ENCODE results near the gene DAB1.

Gene DAB1

DNA sequence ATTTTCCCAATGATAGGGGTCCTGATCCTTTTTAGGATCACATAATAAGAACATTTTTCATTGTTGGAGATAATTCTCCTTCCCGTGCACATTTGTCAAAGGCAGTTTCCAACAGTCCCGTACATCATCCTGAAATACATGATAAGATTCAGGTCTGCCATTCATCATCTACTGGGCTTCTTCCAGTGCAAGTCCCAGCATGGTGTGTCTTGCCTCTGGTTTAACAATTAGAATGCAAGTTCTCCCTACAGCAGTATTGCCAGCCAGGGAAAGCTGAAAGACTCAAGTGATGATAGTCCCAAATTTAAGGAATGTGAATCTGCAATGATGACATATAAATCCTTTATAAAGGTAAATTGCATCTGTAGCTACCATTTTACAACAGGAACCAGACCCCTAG, 146.2 kb downstream of the DAB1 start:
- DNase-seq (ENCODE audit: insufficient read length, low spot score) (no peak), FAIRE-seq (no peak)
- no peak for TF ChIP-seq POLR2A (IDR thresholded peaks at IDR 0.05; ENCODE audit: low read depth, low read length)

DNA sequence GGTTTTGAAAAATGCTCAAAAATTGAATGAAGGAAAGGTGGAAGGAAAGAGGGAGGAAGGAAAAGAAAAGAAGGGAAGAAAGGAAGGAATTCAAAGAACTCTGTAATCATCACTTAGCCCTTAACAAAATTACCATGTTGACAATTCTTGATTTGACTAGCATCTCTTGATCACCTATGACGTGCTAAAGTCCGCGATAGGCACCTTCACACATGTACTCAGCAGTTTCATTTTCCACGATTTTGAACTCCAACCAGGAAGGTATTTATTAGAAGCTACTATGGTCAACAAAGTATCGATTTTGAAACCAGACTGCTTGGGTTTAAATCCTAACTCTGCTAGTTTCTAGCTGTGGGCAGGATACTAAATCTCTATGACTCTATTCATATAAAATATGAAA, 146.9 kb downstream of the DAB1 start:
- FAIRE-seq (no peak), DNase-seq (ENCODE audit: insufficient read length, low spot score) (no peak)
- no peak for TF ChIP-seq POLR2A (IDR thresholded peaks at IDR 0.05; ENCODE audit: low read depth, low read length)

DNA sequence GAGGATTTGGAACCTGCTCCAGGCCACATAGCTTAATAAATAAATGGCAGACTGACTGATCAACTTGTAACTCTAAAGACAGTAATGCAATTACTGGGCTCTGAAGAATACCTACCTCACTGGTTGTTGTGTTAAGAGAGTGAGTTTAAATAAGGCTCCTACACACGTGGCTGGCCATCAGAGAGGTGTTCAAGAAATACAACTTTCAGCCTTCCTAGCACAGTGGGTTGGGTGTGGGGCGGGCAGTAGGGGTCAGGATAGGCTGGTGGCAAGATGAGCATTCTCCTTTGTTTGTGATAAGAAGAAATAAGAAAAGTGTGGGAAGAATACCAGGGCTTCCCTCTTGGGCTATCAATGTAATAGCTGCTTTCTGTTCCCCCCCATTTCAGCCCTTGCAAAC, 151.3 kb downstream of the DAB1 start:
- DNase-seq (ENCODE audit: insufficient read length, low spot score) (no peak), FAIRE-seq (no peak)
- TF ChIP-seq POLR2A (IDR thresholded peaks at IDR 0.05; ENCODE audit: low read depth, low read length) = no peak

GRCh38 chr1:57272150-57272549, 151.7 kb downstream of the DAB1 start:
- no peak for TF ChIP-seq POLR2A (IDR thresholded peaks at IDR 0.05; ENCODE audit: low read depth, low read length)
- FAIRE-seq = no peak
- DNase-seq (ENCODE audit: insufficient read length, low spot score) = no peak

- no peak for TF ChIP-seq POLR2A (IDR thresholded peaks at IDR 0.05; ENCODE audit: low read depth, low read length)
- FAIRE-seq = no peak
- DNase-seq (ENCODE audit: insufficient read length, low spot score) = no peak
These were observed 152.7 kb downstream of the DAB1 start for GRCh38 chr1:57270927-57271698.

GRCh38 chr1:57269630-57270225, 154.1 kb downstream of the DAB1 start:
- no peak for TF ChIP-seq POLR2A (IDR thresholded peaks at IDR 0.05; ENCODE audit: low read depth, low read length)
- DNase-seq (ENCODE audit: insufficient read length, low spot score) = no peak
- FAIRE-seq = no peak

DNA sequence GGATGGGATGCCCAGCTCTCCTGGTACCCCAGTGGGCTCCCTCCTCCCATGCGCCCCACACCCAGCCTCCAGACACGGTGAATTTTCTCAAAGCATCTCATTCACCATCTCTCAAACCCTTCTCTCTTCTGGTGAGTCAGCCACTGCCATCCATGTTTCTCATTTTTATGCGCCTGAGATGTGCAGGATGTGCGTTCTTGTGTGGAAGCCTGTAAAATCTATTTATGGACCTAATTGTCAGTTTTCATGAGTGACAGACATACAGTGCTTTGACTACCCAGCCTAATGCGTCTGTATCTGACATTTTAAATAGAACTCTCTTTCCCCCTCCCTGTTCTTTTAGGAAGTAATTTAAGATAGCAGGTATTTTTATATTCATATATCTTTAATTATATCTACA, 158.8 kb downstream of the DAB1 start:
- no peak for TF ChIP-seq POLR2A (IDR thresholded peaks at IDR 0.05; ENCODE audit: low read depth, low read length)
- FAIRE-seq = no peak
- no peak for DNase-seq (ENCODE audit: insufficient read length, low spot score)

- no peak for TF ChIP-seq POLR2A (IDR thresholded peaks at IDR 0.05; ENCODE audit: low read depth, low read length)
- no peak for DNase-seq (ENCODE audit: insufficient read length, low spot score)
- FAIRE-seq = no peak
These were observed 161.4 kb downstream of the DAB1 start for GRCh38 chr1:57262472-57262871.

- DNase-seq (ENCODE audit: insufficient read length, low spot score) = no peak
- no peak for TF ChIP-seq POLR2A (IDR thresholded peaks at IDR 0.05; ENCODE audit: low read depth, low read length)
- no peak for FAIRE-seq
These were observed 165.1 kb downstream of the DAB1 start for GRCh38 chr1:57258557-57259325.

- FAIRE-seq = no peak
- TF ChIP-seq POLR2A (IDR thresholded peaks at IDR 0.05; ENCODE audit: low read depth, low read length) = no peak
- DNase-seq (ENCODE audit: insufficient read length, low spot score) = no peak
These were observed 167.9 kb downstream of the DAB1 start for GRCh38 chr1:57255945-57256344.

DNA sequence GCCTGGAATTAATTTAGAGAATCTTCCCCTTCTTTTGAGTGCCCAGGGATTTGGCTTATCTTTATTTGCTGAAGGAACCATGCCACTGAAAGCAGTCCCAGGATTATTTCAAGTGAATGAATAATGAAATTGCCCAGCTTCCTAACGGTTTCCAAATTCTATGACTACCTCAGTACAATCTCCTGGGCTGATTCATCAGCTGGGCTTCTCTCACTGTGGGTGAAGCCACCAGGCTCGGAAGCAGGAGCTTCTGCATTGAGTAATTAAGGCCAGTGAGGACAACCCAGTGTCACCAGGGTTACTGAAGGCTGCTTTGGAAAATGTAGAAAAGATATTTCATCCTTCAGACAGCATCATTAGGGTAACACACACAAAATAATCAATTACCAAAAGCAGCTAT, 169.8 kb downstream of the DAB1 start:
- no peak for FAIRE-seq
- no peak for TF ChIP-seq POLR2A (IDR thresholded peaks at IDR 0.05; ENCODE audit: low read depth, low read length)
- no peak for DNase-seq (ENCODE audit: insufficient read length, low spot score)

DNA sequence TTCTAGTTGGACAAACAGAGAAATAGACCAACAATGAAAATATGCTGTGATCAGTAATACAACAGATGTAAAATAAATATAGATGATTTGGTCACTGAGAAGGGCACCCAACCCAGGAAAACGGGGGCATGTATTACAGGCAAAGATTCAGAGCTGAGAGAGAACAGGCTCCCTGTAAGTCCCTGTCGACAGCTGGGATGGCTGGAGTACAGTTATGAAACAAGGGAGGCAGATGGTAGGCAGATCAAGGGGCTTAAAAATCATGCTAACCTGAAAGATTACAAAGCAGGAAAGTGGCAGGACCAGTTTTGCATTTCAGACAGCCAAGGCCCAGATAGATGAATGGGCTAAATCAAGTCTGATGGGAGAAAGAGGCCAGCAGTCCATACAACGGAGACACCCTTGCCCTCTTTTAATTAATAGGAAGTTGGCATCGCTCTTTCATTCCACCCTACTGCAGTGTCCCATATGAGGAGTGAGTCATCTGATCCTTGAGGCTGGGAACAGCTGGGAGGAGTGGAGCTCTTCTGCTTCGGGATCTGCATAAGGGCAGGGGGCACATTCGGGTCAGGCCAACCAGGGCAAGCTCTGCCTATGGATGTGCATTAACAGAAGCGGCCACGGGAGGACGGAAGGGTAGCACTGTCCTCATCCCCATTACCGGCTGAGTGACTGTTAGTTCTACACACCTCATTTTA, 171.1 kb downstream of the DAB1 start:
- DNase-seq (ENCODE audit: insufficient read length, low spot score) = no peak
- no peak for FAIRE-seq
- TF ChIP-seq POLR2A (IDR thresholded peaks at IDR 0.05; ENCODE audit: low read depth, low read length) = no peak

DNA sequence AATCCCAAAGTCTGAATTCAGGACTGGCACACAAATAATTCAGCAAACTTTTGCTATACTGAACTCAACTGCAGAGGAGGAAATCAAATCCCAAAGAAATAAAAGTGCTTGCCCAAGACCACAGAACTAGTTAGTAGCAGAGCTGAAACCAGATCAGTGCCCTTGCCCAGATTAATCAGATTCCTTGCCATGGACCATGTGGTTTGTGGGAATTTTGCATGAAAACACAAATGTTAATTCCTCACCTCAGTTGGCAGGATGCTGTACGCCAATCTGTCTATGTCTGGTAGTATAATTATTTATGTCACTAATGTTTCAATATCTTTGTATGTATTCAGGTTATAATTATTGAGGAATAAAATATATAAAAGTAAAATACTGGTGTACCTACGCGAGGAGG, 173.8 kb downstream of the DAB1 start:
- FAIRE-seq = no peak
- no peak for TF ChIP-seq POLR2A (IDR thresholded peaks at IDR 0.05; ENCODE audit: low read depth, low read length)

GRCh38 chr1:57249511-57249910, 174.3 kb downstream of the DAB1 start:
- no peak for FAIRE-seq
- DNase-seq (ENCODE audit: insufficient read length, low spot score) = no peak
- no peak for TF ChIP-seq POLR2A (IDR thresholded peaks at IDR 0.05; ENCODE audit: low read depth, low read length)

More for the DNA sequence above, 173.8 kb downstream of the DAB1 start:
- no peak for DNase-seq (ENCODE audit: insufficient read length, low spot score)

All from H54 (cell line).